ENCODE measurements around the gene PRKAR1B. TPM values are rescaled to one million over a fixed set of nuclear protein-coding genes. Genes with fewer than 3 reads are reported as not detected.

Gene PRKAR1B
- total and polyA plus RNA-seq, 8 donors, result 16.3 to 43.5 (median 37.6) TPM

DNA sequence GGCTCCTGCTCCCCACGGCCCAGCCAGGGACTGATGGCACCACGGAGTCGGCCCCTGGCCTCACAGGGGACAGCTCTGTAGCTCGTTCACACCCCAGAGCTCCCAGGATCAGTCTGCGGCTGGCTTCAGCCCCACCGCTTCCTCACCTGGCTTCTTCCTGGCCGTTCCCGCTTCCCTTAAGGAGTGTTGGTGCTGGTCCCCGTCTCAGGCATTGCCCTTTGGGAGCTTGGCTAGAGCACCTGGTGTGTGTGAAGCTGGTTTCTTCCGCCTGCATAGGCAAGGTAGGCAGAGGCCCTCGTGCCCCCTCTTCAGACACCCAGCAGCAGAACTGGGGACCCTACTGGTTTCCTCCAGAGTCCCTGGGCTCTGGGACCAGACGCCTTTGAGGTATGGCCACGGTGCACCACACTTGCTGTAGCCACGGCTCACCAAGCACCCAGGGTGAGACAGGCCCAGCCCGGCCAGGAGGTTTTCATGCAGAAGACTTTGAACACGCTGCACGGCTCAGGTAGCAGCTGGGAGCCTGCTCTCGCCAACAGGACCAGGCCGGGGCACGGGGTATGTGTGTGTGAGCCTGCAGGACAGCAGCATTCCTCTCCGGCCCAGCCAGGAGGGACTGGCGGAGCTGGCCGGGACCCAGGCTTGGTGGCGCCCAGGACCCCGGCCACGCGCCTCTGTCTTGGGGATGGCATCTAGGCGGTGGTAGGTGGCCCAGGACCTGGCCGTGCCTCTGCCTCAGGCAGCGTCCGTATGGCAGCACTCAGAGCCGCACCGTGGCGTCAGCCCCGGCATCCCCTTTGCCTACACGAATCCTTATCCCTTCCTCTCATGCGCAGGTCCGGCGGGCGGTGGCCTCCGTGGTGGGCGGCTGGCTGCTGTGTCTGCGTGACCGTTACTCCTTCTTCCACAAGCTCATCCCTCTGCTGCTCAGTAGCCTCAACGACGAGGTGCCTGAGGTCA is 13.2 kb upstream of the PRKAR1B start:
- Histone ChIP-seq H3K36me3 (peaks cover 0 to 47% of the 10 kb centered on the region in 2 donors), H3K27ac (no peak overlapping the region), H3K4me1 (no peaks in the 10 kb centered on the region), H3K27me3 (no peaks in the 10 kb centered on the region), H3K4me3 (no peak overlapping the region), H3K9me3 (no peaks in the 10 kb centered on the region)
- ATAC-seq (no peak), DNase-seq (peak in 1 of 4 donors; percentile 80)
- no peak for TF ChIP-seq CTCF (IDR thresholded peaks at IDR 0.05)
- intact Hi-C loops (cut with DNase I), result no loop called here

GRCh38 chr7:739455-739982 is 12.4 kb upstream of the PRKAR1B start:
- peak in 1 of 4 donors; percentile 70 for DNase-seq

DNA sequence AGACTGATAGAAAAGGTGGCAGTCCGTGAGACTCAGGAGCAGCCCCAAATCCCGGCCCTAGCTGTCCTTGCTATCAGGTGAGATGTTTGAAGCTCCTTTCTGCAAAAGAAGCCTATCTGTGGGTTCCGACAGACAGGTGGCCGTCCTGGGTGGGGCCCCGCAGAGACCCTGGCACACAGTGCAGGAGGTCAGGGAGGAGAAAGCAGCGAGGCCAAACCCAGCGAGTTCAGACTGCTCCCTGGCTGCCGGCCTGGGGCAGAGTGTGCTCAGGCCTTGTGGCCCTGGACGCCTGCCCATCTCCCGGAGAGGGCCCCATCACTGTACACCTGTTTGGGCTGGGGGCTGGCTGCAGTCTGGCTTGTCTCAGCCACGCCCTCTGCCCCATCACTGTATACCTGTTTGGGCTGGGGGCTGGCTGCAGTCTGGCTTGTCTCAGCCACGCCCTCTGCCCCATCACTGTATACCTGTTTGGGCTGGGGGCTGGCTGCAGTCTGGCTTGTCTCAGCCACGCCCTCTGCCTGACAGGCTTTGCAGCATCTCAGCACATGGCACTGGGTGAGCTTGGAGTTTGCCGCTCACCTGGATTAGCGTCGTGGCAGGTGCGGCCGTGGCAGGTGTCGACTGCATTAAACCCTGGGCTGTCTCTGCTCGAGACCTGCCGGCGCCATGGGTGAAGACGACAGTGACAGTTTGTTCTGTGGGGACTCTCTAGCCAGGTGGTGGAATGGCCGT is 11.8 kb upstream of the PRKAR1B start:
- intact Hi-C loops (cut with DNase I), result no loop called here
- H3K27ac ChIP-seq, result no peak overlapping the region
- TF ChIP-seq CTCF (IDR thresholded peaks at IDR 0.05), result no peak
- H3K4me1 ChIP-seq, result no peaks in the 10 kb centered on the region
- no peak overlapping the region for H3K4me3 ChIP-seq
- DNase-seq (peak in 1 of 4 donors; percentile 72), ATAC-seq (no peak)
- peaks cover 0 to 9% of the 10 kb centered on the region in 2 donors for H3K9me3 ChIP-seq
- H3K36me3 ChIP-seq, result peaks cover 0 to 40% of the 10 kb centered on the region in 2 donors
- no peaks in the 10 kb centered on the region for H3K27me3 ChIP-seq

More at GRCh38 chr7:739455-739982, 12.4 kb upstream of the PRKAR1B start:
- no peak for TF ChIP-seq CTCF (IDR thresholded peaks at IDR 0.05)
- no peak overlapping the region for H3K27ac ChIP-seq
- intact Hi-C loops (cut with DNase I), result no loop called here
- peaks cover 0 to 3% of the 10 kb centered on the region in 2 donors for H3K9me3 ChIP-seq
- H3K4me3 ChIP-seq, result no peak overlapping the region
- peaks cover 0 to 40% of the 10 kb centered on the region in 2 donors for H3K36me3 ChIP-seq
- H3K4me1 ChIP-seq, result no peaks in the 10 kb centered on the region
- ATAC-seq, result no peak
- H3K27me3 ChIP-seq, result no peaks in the 10 kb centered on the region

DNA sequence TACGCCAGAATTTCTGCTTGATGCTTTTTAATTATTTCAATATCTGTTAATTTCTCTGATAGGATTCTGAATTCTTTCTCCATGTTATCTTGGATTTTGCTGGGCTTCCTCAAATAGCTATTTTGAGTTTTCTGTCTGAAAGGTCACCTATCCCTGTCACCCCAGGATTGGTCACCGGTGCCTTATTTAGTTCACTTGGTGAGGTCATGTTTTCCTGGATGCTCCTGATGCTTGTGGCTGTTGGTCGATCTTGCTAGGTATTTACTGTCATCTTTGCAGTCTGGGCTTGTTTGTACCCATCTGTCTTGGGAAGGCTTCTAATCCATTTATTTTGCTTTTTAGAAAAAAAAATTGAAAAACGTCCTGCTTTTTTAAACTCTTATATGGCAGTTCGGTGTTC is 11.2 kb upstream of the PRKAR1B start:
- Histone ChIP-seq H3K27ac (no peak overlapping the region), H3K36me3 (peaks cover 0 to 42% of the 10 kb centered on the region in 2 donors), H3K27me3 (no peaks in the 10 kb centered on the region), H3K4me3 (no peak overlapping the region), H3K9me3 (peaks cover 0 to 11% of the 10 kb centered on the region in 2 donors), H3K4me1 (no peaks in the 10 kb centered on the region)
- DNase-seq, result no peak
- intact Hi-C loops (cut with DNase I), result no loop called here
- ATAC-seq, result no peak
- TF ChIP-seq CTCF (IDR thresholded peaks at IDR 0.05), result no peak
